ENCODE results near the gene SAMSN1. TPM values are rescaled to one million over a fixed set of nuclear protein-coding genes. Genes with fewer than 3 reads are reported as not detected.

Gene SAMSN1
- total and polyA plus RNA-seq, 2 of the 8 experiments (the other 6 are each of a cell fraction or from before 2014, with no cell fraction given): 0.50 to 3.0 TPM

DNA sequence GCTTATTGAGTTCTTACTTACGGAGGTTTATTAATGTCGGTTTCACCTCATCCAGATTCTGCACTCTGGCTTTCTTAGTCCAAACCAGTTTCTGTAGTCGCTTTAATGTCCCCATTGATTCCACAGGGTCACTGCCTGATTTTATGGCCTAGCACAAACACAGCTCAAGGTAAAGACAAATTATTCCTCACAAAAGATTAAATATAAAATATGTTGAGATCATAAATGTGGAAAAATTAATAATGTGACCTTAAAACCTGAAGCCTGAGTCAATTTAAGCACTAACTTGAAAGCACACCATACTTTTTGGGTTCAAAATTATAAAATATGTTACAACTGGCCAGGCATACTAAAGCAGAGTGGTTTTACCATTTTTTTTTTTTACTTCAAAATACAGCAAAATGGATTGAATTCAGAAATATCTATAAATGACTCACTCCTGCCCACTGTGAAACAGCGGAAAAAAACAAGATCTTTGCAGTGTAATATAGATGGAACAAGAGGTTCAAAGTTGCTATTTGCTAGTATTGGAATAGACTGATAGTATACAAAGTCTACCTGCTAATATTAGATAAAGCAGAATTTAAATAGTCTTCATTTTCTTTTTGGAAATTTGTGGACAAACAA lies 37.6 kb upstream of the SAMSN1 start (continued):
- TF ChIP-seq TAF7 (optimal IDR thresholded peaks at IDR 0.05; ENCODE audit: borderline replicate concordance, low read depth, low read length): no peak
- TF ChIP-seq BRCA1 (IDR thresholded peaks at IDR 0.05; ENCODE audit: low read depth, low read length): no peak
- TF ChIP-seq, protein P1, sequence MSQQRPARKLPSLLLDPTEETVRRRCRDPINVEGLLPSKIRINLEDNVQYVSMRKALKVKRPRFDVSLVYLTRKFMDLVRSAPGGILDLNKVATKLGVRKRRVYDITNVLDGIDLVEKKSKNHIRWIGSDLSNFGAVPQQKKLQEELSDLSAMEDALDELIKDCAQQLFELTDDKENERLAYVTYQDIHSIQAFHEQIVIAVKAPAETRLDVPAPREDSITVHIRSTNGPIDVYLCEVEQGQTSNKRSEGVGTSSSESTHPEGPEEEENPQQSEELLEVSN (IDR thresholded peaks at IDR 0.05): no peak
- TF ChIP-seq YY1 (IDR thresholded peaks at IDR 0.05; ENCODE audit: low read depth, low read length): no peak
- no peak for TF ChIP-seq ASH2L (IDR thresholded peaks at IDR 0.05; ENCODE audit: low read length)
- TF ChIP-seq, protein P2, sequence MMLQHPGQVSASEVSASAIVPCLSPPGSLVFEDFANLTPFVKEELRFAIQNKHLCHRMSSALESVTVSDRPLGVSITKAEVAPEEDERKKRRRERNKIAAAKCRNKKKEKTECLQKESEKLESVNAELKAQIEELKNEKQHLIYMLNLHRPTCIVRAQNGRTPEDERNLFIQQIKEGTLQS (IDR thresholded peaks at IDR 0.05; ENCODE audit: insufficient read depth, low read depth, low read length): no peak

Measured in H1 (cell line).